GM23338 (cell line): ENCODE measurements around the gene OTOS. TPM values are rescaled to one million over a fixed set of nuclear protein-coding genes. Genes with fewer than 3 reads are reported as not detected.

Experiments
- ATAC-seq: fragments of 200-7000 bp; cut with Tn5 transposase; 3 replicates; pipeline ENCODE4 v1.9.1; 2020
- DNase-seq: peaks from one replicate; pipeline ENCODE4 v3.0.0-alpha.2; 2015; ENCODE audit warnings: low spot score
- H2AFZ ChIP-seq: fragments of 200-600 bp; sonication (generic); 2 replicates; pipeline ENCODE4 v1.8.0; 2016; ENCODE audit warnings: antibody characterized with exemption, mild to moderate bottlenecking, moderate library complexity
- H3F3A ChIP-seq: fragments of 200-600 bp; sonication (generic); replicated peaks from 2 replicates; pipeline ENCODE4 v1.8.0; 2017; ENCODE audit warnings: antibody characterized with exemption, mixed run types, low read depth
- H3K27ac ChIP-seq: fragments of 200-600 bp; sonication (generic); 2 replicates; pipeline ENCODE4 v1.6.1; 2016; ENCODE audit warnings: low read depth
- H3K27me3 ChIP-seq: fragments of 200-600 bp; sonication (generic); 2 replicates; pipeline ENCODE4 v1.8.0; 2016; ENCODE audit warnings: mild to moderate bottlenecking, mixed run types, moderate library complexity; ENCODE audit not compliant: insufficient read depth
- H3K36me3 ChIP-seq: fragments of 200-600 bp; sonication (generic); 2 replicates; pipeline ENCODE4 v1.8.0; 2016; ENCODE audit warnings: mild to moderate bottlenecking; ENCODE audit not compliant: insufficient read depth
- H3K4me1 ChIP-seq: fragments of 200-600 bp; sonication (generic); 2 replicates; pipeline ENCODE4 v1.8.0; 2016; ENCODE audit warnings: mild to moderate bottlenecking, moderate library complexity; ENCODE audit not compliant: insufficient read depth
- H3K4me2 ChIP-seq: fragments of 200-600 bp; sonication (generic); 2 replicates; pipeline ENCODE4 v1.7.1; 2017; ENCODE audit warnings: mixed run types
- H3K4me3 ChIP-seq: fragments of 200-600 bp; sonication (generic); 2 replicates; pipeline ENCODE4 v1.6.1; 2016; ENCODE audit warnings: mixed run types
- H3K79me2 ChIP-seq: fragments of 200-600 bp; sonication (generic); replicated peaks from 2 replicates; pipeline ENCODE4 v1.8.0; 2017; ENCODE audit warnings: mild to moderate bottlenecking; ENCODE audit not compliant: insufficient read depth
- H3K9me2 ChIP-seq: fragments of 200-600 bp; sonication (generic); 2 replicates; pipeline ENCODE4 v1.8.0; 2017; ENCODE audit not compliant: insufficient read depth
- H4K20me1 ChIP-seq: fragments of 200-600 bp; sonication (generic); replicated peaks from 2 replicates; pipeline ENCODE4 v1.8.0; 2017; ENCODE audit warnings: mild to moderate bottlenecking; ENCODE audit not compliant: insufficient read depth
- H3K27ac Mint-ChIP-seq: 2 replicates; pipeline ENCODE4 v1.8.0; 2020; ENCODE audit warnings: inconsistent platforms, mild to moderate bottlenecking, moderate library complexity, mixed read lengths
- H3K27me3 Mint-ChIP-seq: 3 replicates; pipeline ENCODE4 v1.8.0; 2022; ENCODE audit warnings: low read depth, mild to moderate bottlenecking, moderate library complexity, mixed read lengths, inconsistent platforms; ENCODE audit not compliant: insufficient read depth, poor library complexity
- H3K36me3 Mint-ChIP-seq: 3 replicates; pipeline ENCODE4 v1.8.0; 2021; ENCODE audit warnings: low read depth, mild to moderate bottlenecking, inconsistent platforms, moderate library complexity, mixed read lengths
- H3K4me1 Mint-ChIP-seq: 3 replicates; pipeline ENCODE4 v1.8.0; 2020; ENCODE audit warnings: mild to moderate bottlenecking, inconsistent platforms, mixed read lengths
- H3K4me3 Mint-ChIP-seq: 3 replicates; pipeline ENCODE4 v1.8.0; 2021; ENCODE audit warnings: moderate library complexity, mild to moderate bottlenecking, inconsistent platforms, mixed read lengths
- H3K9me3 Mint-ChIP-seq: 3 replicates; pipeline ENCODE4 v1.8.0; 2020; ENCODE audit warnings: moderate library complexity, mild to moderate bottlenecking, inconsistent platforms, mixed read lengths
- CREB1 ChIP-seq: fragments of 250-450 bp; sonication (Bioruptor Pico); IDR thresholded peaks from 2 replicates; pipeline ENCODE4 v1.5.0; 2020; ENCODE audit warnings: low read depth, mild to moderate bottlenecking, moderate library complexity
- EZH2 ChIP-seq: fragments of 200-600 bp; sonication (generic); IDR thresholded peaks from one replicate; pipeline ENCODE4 v1.8.0; 2017; ENCODE audit warnings: antibody characterized with exemption, mild to moderate bottlenecking, low read depth; ENCODE audit not compliant: unreplicated experiment
- EZH2phosphoT487 ChIP-seq: fragments of 200-600 bp; sonication (generic); IDR thresholded peaks from one replicate; pipeline ENCODE4 v1.8.1; 2018; ENCODE audit warnings: antibody characterized with exemption; ENCODE audit not compliant: unreplicated experiment
- JUNB ChIP-seq: IDR thresholded peaks from one replicate; pipeline ENCODE4 v1.6.1; 2016; ENCODE audit warnings: antibody characterized with exemption; ENCODE audit not compliant: unreplicated experiment
- NANOG ChIP-seq: IDR thresholded peaks from 2 replicates; pipeline ENCODE4 v1.6.1; 2016; ENCODE audit warnings: antibody characterized with exemption, borderline replicate concordance
- POLR2AphosphoS5 ChIP-seq: IDR thresholded peaks from 2 replicates; pipeline ENCODE4 v1.6.1; 2016; ENCODE audit warnings: antibody characterized with exemption, low read depth
- STAT1 ChIP-seq: IDR thresholded peaks from one replicate; pipeline ENCODE4 v1.6.1; 2016; ENCODE audit warnings: antibody characterized with exemption; ENCODE audit not compliant: unreplicated experiment
- ZNF114 ChIP-seq: fragments of 250-450 bp; sonication (Bioruptor Pico); IDR thresholded peaks from 2 replicates; pipeline ENCODE4 v1.5.0; 2020; ENCODE audit warnings: mild to moderate bottlenecking, moderate library complexity
- ZNF331 ChIP-seq: fragments of 250-450 bp; sonication (Bioruptor Pico); IDR thresholded peaks from 2 replicates; pipeline ENCODE4 v1.5.0; 2020; ENCODE audit warnings: low read depth, mild to moderate bottlenecking, moderate library complexity
- polyA plus RNA-seq: library from polyadenylated mRNA; unstranded; fragments of >200 nt; fragmentation: Nextera tagmentation; extraction: Ambion mirVana; gene quantifications from 2 replicates; pipeline ENCODE4 v1.2.1, GENCODE V29; 2016
- total RNA-seq: library from RNA; depleted of rRNA; stranded (reverse); fragments of >200 nt; shearing (Covaris generic); gene quantifications from 2 replicates; pipeline ENCODE4 v1.2.3, GENCODE V29; 2014
- TF ChIP-seq, protein P1 (sequence below): IDR thresholded peaks from 2 replicates; pipeline ENCODE4 v1.6.1; 2016; ENCODE audit warnings: antibody characterized with exemption
- TF ChIP-seq, protein P2 (sequence below), 2 experiments: fragments of 200-600 bp in 1 of 2; sonication (generic) in 1 of 2; conservative IDR thresholded peaks; 2 replicates each; pipeline versions ENCODE4 v1.5.1 to v1.6.1; 2016 to 2017; ENCODE audit warnings: antibody characterized with exemption in 2 of 2, low read depth in 2 of 2, mild to moderate bottlenecking in 2 of 2, moderate library complexity in 1 of 2
- TF ChIP-seq, protein P3 (sequence below): IDR thresholded peaks from one replicate; pipeline ENCODE4 v1.6.1; 2018; ENCODE audit warnings: antibody characterized with exemption; ENCODE audit not compliant: unreplicated experiment
- TF ChIP-seq, protein P4 (sequence below): fragments of 250-450 bp; sonication (Bioruptor Pico); IDR thresholded peaks from 2 replicates; pipeline ENCODE4 v1.5.0; 2020; ENCODE audit warnings: mild to moderate bottlenecking, moderate library complexity

OTOS gene
- total and polyA plus RNA-seq, 2 experiments from 2014 or later, result 0.40 TPM; not detected in 1

DNA sequence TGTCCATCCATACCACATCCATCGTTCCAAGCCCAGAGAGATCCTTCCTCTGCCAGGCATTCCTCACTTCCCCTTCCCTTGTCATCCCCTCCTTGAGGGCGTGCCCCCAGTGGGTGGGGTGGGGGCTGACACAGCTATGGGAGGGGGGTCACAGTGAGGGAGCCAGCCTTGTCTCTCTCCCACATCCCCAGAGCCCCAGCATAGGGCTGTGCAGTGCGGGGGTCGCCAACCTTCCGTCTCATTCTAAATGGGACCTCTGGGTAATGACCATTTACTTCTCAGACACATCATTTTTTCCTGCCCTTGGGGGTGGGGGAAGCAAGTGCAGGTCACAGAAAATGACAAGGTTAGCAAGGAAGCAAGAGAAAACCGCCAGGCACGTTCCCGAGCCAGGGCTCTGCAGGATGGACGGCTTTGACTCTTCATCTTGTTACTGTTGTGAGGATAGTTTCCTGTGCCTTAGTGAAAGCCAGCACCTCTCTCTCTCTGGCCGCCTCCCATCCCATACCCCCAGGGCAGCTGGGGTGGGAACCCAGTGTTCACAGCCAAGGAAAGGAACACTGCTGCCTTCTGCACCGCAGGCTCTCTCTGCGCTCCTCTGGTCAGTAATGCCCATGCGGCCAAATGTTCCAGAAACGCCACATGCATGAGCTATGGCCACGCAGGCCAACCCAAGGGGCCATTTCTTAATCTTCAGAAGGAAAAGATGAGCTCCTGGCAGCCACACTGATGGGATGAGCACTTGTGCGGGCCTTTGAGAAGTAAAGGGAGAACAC, 22.7 kb upstream of the OTOS start:
- no peak overlapping the region for H3K4me3 ChIP-seq
- no peaks in the 10 kb centered on the region for H3K79me2 ChIP-seq
- H3K9me3 Mint-ChIP-seq, result peaks cover 5% of the 10 kb centered on the region
- TF ChIP-seq, protein P1, sequence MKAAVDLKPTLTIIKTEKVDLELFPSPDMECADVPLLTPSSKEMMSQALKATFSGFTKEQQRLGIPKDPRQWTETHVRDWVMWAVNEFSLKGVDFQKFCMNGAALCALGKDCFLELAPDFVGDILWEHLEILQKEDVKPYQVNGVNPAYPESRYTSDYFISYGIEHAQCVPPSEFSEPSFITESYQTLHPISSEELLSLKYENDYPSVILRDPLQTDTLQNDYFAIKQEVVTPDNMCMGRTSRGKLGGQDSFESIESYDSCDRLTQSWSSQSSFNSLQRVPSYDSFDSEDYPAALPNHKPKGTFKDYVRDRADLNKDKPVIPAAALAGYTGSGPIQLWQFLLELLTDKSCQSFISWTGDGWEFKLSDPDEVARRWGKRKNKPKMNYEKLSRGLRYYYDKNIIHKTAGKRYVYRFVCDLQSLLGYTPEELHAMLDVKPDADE, result no peak
- no peak for TF ChIP-seq EZH2
- TF ChIP-seq, protein P2, sequence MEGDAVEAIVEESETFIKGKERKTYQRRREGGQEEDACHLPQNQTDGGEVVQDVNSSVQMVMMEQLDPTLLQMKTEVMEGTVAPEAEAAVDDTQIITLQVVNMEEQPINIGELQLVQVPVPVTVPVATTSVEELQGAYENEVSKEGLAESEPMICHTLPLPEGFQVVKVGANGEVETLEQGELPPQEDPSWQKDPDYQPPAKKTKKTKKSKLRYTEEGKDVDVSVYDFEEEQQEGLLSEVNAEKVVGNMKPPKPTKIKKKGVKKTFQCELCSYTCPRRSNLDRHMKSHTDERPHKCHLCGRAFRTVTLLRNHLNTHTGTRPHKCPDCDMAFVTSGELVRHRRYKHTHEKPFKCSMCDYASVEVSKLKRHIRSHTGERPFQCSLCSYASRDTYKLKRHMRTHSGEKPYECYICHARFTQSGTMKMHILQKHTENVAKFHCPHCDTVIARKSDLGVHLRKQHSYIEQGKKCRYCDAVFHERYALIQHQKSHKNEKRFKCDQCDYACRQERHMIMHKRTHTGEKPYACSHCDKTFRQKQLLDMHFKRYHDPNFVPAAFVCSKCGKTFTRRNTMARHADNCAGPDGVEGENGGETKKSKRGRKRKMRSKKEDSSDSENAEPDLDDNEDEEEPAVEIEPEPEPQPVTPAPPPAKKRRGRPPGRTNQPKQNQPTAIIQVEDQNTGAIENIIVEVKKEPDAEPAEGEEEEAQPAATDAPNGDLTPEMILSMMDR (conservative IDR thresholded peaks at IDR 0.05; ENCODE audit: low read depth in 2 of 2), result no peak
- TF ChIP-seq, protein P3, sequence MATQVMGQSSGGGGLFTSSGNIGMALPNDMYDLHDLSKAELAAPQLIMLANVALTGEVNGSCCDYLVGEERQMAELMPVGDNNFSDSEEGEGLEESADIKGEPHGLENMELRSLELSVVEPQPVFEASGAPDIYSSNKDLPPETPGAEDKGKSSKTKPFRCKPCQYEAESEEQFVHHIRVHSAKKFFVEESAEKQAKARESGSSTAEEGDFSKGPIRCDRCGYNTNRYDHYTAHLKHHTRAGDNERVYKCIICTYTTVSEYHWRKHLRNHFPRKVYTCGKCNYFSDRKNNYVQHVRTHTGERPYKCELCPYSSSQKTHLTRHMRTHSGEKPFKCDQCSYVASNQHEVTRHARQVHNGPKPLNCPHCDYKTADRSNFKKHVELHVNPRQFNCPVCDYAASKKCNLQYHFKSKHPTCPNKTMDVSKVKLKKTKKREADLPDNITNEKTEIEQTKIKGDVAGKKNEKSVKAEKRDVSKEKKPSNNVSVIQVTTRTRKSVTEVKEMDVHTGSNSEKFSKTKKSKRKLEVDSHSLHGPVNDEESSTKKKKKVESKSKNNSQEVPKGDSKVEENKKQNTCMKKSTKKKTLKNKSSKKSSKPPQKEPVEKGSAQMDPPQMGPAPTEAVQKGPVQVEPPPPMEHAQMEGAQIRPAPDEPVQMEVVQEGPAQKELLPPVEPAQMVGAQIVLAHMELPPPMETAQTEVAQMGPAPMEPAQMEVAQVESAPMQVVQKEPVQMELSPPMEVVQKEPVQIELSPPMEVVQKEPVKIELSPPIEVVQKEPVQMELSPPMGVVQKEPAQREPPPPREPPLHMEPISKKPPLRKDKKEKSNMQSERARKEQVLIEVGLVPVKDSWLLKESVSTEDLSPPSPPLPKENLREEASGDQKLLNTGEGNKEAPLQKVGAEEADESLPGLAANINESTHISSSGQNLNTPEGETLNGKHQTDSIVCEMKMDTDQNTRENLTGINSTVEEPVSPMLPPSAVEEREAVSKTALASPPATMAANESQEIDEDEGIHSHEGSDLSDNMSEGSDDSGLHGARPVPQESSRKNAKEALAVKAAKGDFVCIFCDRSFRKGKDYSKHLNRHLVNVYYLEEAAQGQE, result no peak
- TF ChIP-seq ZNF114 (CRISPR knock-in tag), result no peak
- no peak for TF ChIP-seq JUNB
- no peak for TF ChIP-seq EZH2phosphoT487
- TF ChIP-seq NANOG, result no peak
- TF ChIP-seq CREB1 (CRISPR knock-in tag), result no peak
- TF ChIP-seq, protein P4, sequence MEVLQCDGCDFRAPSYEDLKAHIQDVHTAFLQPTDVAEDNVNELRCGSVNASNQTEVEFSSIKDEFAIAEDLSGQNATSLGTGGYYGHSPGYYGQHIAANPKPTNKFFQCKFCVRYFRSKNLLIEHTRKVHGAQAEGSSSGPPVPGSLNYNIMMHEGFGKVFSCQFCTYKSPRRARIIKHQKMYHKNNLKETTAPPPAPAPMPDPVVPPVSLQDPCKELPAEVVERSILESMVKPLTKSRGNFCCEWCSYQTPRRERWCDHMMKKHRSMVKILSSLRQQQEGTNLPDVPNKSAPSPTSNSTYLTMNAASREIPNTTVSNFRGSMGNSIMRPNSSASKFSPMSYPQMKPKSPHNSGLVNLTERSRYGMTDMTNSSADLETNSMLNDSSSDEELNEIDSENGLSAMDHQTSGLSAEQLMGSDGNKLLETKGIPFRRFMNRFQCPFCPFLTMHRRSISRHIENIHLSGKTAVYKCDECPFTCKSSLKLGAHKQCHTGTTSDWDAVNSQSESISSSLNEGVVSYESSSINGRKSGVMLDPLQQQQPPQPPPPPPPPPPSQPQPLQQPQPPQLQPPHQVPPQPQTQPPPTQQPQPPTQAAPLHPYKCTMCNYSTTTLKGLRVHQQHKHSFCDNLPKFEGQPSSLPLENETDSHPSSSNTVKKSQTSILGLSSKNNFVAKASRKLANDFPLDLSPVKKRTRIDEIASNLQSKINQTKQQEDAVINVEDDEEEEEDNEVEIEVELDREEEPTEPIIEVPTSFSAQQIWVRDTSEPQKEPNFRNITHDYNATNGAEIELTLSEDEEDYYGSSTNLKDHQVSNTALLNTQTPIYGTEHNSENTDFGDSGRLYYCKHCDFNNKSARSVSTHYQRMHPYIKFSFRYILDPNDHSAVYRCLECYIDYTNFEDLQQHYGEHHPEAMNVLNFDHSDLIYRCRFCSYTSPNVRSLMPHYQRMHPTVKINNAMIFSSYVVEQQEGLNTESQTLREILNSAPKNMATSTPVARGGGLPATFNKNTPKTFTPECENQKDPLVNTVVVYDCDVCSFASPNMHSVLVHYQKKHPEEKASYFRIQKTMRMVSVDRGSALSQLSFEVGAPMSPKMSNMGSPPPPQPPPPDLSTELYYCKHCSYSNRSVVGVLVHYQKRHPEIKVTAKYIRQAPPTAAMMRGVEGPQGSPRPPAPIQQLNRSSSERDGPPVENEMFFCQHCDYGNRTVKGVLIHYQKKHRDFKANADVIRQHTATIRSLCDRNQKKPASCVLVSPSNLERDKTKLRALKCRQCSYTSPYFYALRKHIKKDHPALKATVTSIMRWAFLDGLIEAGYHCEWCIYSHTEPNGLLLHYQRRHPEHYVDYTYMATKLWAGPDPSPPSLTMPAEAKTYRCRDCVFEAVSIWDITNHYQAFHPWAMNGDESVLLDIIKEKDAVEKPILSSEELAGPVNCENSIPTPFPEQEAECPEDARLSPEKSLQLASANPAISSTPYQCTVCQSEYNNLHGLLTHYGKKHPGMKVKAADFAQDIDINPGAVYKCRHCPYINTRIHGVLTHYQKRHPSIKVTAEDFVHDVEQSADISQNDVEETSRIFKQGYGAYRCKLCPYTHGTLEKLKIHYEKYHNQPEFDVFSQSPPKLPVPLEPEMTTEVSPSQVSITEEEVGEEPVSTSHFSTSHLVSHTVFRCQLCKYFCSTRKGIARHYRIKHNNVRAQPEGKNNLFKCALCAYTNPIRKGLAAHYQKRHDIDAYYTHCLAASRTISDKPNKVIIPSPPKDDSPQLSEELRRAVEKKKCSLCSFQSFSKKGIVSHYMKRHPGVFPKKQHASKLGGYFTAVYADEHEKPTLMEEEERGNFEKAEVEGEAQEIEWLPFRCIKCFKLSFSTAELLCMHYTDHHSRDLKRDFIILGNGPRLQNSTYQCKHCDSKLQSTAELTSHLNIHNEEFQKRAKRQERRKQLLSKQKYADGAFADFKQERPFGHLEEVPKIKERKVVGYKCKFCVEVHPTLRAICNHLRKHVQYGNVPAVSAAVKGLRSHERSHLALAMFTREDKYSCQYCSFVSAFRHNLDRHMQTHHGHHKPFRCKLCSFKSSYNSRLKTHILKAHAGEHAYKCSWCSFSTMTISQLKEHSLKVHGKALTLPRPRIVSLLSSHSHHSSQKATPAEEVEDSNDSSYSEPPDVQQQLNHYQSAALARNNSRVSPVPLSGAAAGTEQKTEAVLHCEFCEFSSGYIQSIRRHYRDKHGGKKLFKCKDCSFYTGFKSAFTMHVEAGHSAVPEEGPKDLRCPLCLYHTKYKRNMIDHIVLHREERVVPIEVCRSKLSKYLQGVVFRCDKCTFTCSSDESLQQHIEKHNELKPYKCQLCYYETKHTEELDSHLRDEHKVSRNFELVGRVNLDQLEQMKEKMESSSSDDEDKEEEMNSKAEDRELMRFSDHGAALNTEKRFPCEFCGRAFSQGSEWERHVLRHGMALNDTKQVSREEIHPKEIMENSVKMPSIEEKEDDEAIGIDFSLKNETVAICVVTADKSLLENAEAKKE (CRISPR knock-in tag), result no peak
- no peak for TF ChIP-seq POLR2AphosphoS5
- TF ChIP-seq STAT1, result no peak
- TF ChIP-seq ZNF331 (CRISPR knock-in tag), result no peak
- no peaks in the 10 kb centered on the region for H4K20me1 ChIP-seq
- H3K36me3 Mint-ChIP-seq, result no peaks in the 10 kb centered on the region
- H3K9me2 ChIP-seq, result no peaks in the 10 kb centered on the region
- no peak overlapping the region for H3K27ac ChIP-seq
- no peaks in the 10 kb centered on the region for H3K4me1 ChIP-seq
- no peak overlapping the region for H3K27ac Mint-ChIP-seq
- no peaks in the 10 kb centered on the region for H3K4me1 Mint-ChIP-seq
- H3K4me2 ChIP-seq, result no peak overlapping the region
- no peak for ATAC-seq
- H3K4me3 Mint-ChIP-seq, result no peak overlapping the region
- peaks cover 6% of the 10 kb centered on the region for H3K27me3 Mint-ChIP-seq
- peaks cover 7% of the 10 kb centered on the region for H3F3A ChIP-seq
- H3K27me3 ChIP-seq, result no peaks in the 10 kb centered on the region
- H3K36me3 ChIP-seq, result no peaks in the 10 kb centered on the region
- H2AFZ ChIP-seq, result no peak overlapping the region
- DNase-seq, result no peak
